ENCODE measurements around the gene HOXA9. TPM values are rescaled to one million over a fixed set of nuclear protein-coding genes. Genes with fewer than 3 reads are reported as not detected.
A peak's percentile ranks its signal among the peaks of the same experiment; 100 is the strongest.

Gene HOXA9
- total RNA-seq, 2 experiments from 2014 or later, result not detected

DNA sequence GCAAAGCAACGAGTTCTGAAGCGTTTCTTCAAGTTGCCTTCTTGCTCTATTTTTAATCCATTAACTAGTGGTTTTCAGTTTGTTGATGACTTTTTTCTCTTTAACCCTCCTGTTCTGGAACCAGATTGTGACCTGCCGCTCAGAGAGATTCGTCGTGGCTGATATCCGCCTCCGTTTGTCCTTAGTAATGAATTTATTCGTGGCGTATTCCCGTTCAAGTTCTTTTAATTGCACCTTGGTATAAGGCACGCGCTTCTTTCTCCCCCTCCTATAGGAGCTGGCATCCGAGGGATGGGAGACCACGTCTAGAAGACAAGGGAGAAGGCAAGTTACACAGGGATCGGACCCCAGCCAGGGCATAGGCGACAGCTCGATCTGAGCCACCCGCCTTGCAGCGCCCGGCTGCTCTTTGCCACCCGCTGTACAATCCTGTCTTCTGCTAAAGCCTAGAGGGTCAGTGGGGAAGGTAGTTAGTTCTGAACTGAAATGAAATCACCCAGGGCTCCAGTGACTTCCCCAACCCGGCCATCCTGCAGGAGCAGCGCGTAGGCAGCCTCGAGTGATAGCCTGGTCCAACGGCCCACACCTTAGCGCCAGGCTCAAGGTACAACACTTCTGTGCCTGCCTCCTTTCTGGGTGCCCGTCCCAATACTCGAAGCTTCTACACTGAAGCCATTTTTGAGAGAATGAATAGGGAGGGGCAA lies 33.0 kb upstream of the HOXA9 start:
- peaks cover 83% of the 10 kb centered on the region for H3K27me3 Mint-ChIP-seq
- CTCF ChIA-PET, result interaction anchor here (0.9 to 1.2 kb wide), 2 partner anchors 14 to 37 kb away, joined by 4 read pairs; partner anchors contain the start of gene HOXA11
- no peak for DNase-seq
- peak overlapping the region; percentile 1 for H3K4me3 Mint-ChIP-seq
- no peaks in the 10 kb centered on the region for H3K9me3 Mint-ChIP-seq
- no peaks in the 10 kb centered on the region for H3K36me3 Mint-ChIP-seq (ENCODE audit: low read depth)
- H3K27ac Mint-ChIP-seq, result no peak overlapping the region
- peaks cover 34% of the 10 kb centered on the region for H3K4me1 Mint-ChIP-seq
- POLR2A ChIA-PET, result interaction anchor here (1.3 kb wide), 1 partner anchor 21 kb away, joined by 3 read pairs; no protein-coding TSS in a partner anchor

DNA sequence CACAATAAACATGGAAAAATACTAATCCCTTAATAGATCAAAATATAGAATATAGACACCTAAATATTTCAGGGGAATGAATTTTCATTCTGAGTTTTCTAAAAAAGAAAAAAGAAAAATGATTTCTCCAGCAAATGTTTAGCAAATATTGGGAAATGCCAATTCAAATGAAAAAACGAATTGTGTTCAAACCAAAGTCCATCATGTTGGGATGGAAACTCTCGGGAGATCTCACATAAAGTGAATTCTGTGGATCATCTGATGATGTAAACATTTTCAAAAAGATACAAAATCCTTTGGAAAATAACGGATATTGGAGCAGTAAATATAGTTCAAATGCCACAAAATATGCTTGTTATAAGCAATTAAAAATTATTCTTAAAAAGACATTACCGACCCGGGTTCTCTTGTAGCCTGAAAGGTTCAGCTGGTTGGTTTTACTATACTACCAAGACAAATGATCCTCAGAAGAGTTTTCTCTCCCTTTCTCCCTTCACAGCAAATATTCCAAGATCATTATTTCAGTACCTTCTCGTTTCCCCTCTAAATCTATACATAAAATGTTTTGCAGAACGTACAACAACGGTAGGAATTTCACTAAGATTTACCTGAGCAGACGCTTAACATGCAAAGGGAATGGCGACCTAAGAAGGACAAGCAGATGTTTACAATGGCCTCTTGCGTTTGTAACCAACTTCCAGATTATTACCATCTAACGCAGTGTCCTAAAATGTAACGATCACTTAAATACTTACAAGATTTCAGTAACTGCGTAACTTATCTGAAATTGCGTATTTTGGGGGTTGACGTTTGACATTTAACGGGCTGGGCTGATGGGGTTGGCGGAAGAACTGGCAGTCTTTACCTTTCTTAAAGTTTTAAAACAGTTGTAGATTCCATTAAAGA lies 32.1 kb upstream of the HOXA9 start:
- DNase-seq, result no peak
- ChIA-PET POLR2A (no interaction called here), CTCF (no interaction called here)
- no peak overlapping the region for H3K27ac Mint-ChIP-seq
- H3K27me3 Mint-ChIP-seq, result peaks cover 83% of the 10 kb centered on the region
- no peaks in the 10 kb centered on the region for H3K36me3 Mint-ChIP-seq (ENCODE audit: low read depth)
- H3K4me1 Mint-ChIP-seq, result peaks cover 34% of the 10 kb centered on the region
- H3K4me3 Mint-ChIP-seq, result no peak overlapping the region
- no peaks in the 10 kb centered on the region for H3K9me3 Mint-ChIP-seq

DNA sequence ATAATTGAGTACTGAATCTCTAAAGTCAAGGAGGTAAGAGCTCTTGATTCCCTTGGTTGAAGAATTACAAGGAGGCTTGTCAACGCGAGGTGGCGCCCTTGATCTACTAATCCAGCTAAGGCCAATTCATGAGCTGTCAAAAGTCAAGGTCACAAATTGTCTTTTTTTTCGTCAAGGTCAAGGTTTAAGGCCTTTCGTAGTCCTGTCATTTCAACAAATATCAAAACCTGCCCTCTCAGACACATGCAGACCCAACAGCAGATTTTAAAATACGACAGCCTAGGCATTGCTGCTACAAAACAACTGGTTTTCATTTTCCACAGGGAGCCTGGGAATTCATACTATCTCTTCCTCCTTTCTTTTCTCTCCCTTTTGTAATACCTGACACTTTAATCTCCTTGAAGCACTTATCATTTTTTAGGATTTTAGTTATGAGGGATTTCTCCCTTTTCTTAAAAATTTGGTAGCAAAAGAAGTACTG lies 31.0 kb upstream of the HOXA9 start:
- POLR2A ChIA-PET, result no interaction called here
- Mint-ChIP-seq H3K9me3 (no peaks in the 10 kb centered on the region), H3K4me1 (peaks cover 28% of the 10 kb centered on the region), H3K36me3 (ENCODE audit: low read depth) (no peaks in the 10 kb centered on the region), H3K27me3 (peaks cover 82% of the 10 kb centered on the region), H3K27ac (no peak overlapping the region), H3K4me3 (no peak overlapping the region)
- peak; percentile 81 for DNase-seq
- CTCF ChIA-PET, result interaction anchor here (0.5 to 2.8 kb wide), 48 partner anchors 8 to 901 kb away, joined by 3 to 26 read pairs (median 4); partner anchors contain the start of genes EVX1 and HOXA11

DNA sequence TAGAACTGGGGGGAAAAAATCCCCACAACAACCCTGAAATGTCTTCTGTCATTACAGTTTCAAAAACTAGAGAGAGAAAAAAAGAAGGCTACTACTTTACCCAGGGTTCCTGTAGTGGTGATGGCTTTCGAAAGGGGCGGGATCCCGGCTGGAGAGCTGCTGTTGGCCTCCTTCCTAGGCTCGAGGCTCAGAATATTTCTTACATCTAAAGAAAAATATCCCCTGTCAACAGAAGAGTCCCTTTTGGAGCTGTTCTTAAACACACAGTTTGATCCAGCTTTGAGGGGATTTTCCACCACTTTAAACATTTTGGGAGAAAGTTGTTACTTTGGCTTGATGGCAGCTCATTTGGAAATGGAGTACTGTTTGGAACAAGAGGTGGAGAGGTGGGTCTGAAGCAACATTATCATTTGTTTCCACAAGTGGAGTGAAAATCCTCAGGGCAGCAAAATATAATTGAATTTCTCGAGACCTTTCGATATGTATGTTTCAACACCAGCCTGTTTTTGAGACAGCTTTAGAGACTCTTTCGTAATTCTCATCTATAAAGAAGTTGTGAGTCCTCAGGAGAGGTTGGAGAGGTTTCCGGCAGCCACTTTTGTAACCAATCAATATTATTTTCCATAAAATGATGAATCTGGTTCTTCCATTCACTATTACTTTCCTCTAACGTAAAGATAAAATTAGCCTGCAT lies 29.5 kb upstream of the HOXA9 start:
- ChIA-PET CTCF (interaction anchor here (1.5 to 2.8 kb wide), 10 partner anchors 9 to 902 kb away, joined by 5 to 26 read pairs (median 10); partner anchors contain the start of gene HOXA11), POLR2A (interaction anchor here (0.8 kb wide), 1 partner anchor 32 kb away, joined by 3 read pairs; no protein-coding TSS in a partner anchor)
- H3K27ac Mint-ChIP-seq, result no peak overlapping the region
- DNase-seq, result no peak
- no peaks in the 10 kb centered on the region for H3K9me3 Mint-ChIP-seq
- peaks cover 85% of the 10 kb centered on the region for H3K27me3 Mint-ChIP-seq
- H3K4me1 Mint-ChIP-seq, result peaks cover 17% of the 10 kb centered on the region
- H3K36me3 Mint-ChIP-seq (ENCODE audit: low read depth), result no peaks in the 10 kb centered on the region
- H3K4me3 Mint-ChIP-seq, result no peak overlapping the region

DNA sequence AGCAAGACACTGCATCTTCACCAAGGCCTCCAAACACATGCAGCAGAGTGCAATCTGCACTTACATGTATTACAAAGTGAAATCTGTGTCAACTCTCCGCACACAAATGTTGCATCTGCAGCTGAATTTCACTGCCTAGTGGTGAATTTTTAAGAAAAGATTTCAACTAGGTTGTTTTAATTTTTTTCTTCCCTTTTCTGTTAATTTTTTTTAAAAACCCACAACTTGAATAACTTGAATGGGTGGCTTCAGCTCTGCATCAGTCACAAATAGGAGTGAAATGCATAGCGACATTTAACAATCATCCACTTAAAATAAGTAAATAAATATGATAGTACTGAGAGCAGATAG lies 28.6 kb upstream of the HOXA9 start:
- Mint-ChIP-seq H3K36me3 (ENCODE audit: low read depth) (no peaks in the 10 kb centered on the region), H3K4me3 (no peak overlapping the region), H3K27ac (no peak overlapping the region), H3K4me1 (peaks cover 20% of the 10 kb centered on the region), H3K9me3 (no peaks in the 10 kb centered on the region), H3K27me3 (peaks cover 89% of the 10 kb centered on the region)
- DNase-seq, result no peak
- POLR2A ChIA-PET, result no interaction called here
- CTCF ChIA-PET, result interaction anchor here (2.8 kb wide), 1 partner anchor 15 kb away, joined by 17 read pairs; no protein-coding TSS in a partner anchor

DNA sequence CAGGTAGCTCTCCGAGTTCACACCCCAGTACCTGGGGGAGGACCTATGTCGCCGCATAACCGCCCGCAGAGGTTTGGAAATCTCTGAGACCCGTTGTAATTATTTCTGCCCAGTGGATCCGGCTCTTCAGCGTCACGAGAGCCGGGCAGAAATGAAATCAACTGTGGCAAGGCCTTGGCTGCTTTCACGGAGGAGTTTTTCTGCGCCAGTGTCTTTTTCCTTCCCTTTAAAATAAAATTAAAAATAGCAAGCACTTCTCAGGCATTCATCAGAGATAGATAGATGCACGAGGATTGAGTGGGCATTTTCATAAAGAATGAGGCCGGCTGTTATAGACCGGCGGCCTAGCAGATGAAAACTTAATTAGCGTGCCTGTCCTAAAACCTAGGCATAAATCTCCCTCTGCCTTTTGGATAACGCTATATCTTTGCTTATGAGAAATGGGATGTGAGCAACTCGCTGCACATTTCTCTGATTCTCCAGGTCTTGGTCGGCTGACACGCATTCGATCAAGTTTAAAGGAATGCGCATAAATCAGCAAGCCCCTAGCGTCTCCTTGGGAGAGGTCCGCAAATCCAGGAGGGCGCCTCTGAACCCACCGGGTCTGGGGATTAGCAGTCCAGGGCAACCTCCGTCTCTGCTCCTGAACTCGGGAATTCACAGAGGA lies 28.1 kb upstream of the HOXA9 start:
- ChIA-PET CTCF (no interaction called here), POLR2A (no interaction called here)
- Mint-ChIP-seq H3K9me3 (no peaks in the 10 kb centered on the region), H3K27ac (no peak overlapping the region), H3K27me3 (peaks cover 89% of the 10 kb centered on the region), H3K4me1 (peaks cover 22% of the 10 kb centered on the region), H3K4me3 (no peak overlapping the region), H3K36me3 (ENCODE audit: low read depth) (no peaks in the 10 kb centered on the region)
- DNase-seq, result no peak

DNA sequence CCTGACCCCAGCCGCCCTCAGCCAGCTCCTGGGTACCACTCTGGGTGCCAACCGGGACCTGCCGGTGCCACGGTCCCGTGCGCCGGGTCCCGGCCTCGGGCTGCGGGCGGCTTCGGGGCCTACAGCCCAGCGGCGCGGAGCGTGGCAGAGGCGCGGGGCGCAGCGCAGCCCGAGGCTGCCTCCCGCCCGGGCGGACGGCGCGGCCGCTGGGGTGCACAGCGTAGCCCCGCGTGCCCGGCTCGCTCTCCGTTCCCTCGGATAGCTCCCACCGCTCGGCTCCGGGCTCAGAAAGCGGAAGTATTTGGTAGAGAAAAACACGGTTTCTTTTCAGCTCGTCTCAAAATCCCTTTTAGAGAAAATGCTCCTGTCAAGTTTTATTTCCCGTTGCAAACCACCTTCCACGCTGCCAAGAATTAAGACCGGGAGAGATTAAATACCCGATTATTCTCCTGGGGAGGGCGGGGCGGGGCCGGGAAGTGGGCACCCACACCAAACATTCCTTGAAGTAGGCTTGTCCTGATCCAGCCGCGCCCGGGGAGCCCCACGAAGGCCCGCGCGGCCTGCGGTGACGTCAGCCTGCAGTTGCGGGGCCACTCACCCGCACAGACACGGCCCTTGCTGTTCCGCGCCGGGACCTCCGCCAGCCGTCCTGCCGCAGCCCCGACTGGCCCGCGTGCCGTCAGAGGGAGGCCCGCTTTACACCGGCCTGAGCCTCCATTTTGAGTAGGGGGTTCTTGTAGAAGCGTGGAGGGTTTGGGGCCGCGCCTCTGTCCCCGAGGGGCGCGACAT lies 27.4 kb upstream of the HOXA9 start:
- no peaks in the 10 kb centered on the region for H3K36me3 Mint-ChIP-seq (ENCODE audit: low read depth)
- POLR2A ChIA-PET, result no interaction called here
- H3K4me3 Mint-ChIP-seq, result no peak overlapping the region

DNA sequence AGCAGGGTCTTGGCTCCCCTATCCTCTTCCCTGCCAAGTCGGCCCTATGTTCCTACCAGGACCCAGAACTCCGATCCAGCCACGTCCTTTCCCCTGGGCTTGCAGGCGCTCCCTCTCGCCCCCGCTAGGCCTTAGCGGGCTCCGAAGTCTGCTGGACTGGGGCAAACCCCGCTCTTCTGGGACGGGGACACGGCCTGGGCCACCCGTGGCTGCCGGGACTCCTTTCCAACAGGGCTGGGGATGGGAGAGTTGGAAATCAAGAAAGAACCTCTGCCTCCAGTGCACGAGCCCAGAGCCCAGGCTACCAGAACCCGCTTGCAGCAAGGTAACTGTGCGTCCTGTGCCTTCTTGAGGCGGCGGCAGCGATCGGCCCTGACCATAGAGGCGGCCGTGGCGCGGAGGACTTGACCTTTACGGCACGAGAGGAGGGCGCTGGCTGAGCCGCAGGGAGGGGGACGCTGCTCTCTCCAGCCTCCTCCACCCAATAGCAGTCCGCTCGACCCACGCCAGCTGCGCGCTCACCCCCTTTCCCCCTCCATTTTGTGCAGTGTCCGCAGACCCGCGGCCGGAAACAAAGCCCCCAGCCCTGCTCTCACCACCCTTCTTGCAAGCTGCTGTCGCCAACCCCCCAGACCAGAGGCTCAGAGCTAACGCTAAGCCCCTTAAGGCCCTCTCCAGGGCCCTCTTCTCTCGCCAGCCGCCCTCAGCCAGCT lies 26.7 kb upstream of the HOXA9 start:
- Mint-ChIP-seq H3K27me3 (peaks cover 89% of the 10 kb centered on the region), H3K27ac (peak overlapping the region; percentile 21), H3K4me1 (peaks cover 30% of the 10 kb centered on the region), H3K36me3 (ENCODE audit: low read depth) (no peaks in the 10 kb centered on the region), H3K4me3 (no peak overlapping the region), H3K9me3 (no peaks in the 10 kb centered on the region)
- POLR2A ChIA-PET, result no interaction called here
- CTCF ChIA-PET, result no interaction called here
- no peak for DNase-seq

More for the DNA sequence above, 27.4 kb upstream of the HOXA9 start:
- Mint-ChIP-seq H3K4me1 (peaks cover 25% of the 10 kb centered on the region), H3K27ac (no peak overlapping the region), H3K27me3 (peaks cover 89% of the 10 kb centered on the region), H3K9me3 (no peaks in the 10 kb centered on the region)
- CTCF ChIA-PET, result no interaction called here
- no peak for DNase-seq

DNA sequence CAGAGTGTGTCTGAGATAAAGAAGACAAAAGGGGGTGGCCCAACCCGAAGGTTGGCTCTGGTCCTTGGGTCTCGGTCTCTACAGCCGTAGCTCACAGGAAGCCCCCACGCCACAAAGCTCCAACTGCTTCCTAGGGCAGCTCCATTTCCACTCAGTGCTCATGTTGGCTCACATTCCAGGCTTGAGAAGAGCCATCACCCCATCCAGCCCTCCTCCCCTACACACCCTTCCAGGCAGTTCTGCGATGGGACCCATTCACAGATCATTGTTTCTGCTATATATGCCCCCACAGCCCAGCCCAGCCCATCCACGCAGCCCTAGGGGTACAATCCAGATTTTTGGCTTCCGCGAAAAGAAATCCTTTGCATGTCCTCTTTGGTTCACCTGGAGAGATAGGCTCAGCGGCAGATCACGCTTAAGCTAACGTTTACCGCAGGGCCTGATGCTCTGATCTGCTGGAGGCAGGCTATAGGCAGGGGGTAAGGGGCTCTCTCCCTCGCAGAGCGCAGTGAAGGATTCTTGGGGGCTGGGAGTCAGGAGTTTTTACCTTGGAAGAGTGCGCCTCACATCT lies 25.9 kb upstream of the HOXA9 start:
- DNase-seq, result no peak

DNA sequence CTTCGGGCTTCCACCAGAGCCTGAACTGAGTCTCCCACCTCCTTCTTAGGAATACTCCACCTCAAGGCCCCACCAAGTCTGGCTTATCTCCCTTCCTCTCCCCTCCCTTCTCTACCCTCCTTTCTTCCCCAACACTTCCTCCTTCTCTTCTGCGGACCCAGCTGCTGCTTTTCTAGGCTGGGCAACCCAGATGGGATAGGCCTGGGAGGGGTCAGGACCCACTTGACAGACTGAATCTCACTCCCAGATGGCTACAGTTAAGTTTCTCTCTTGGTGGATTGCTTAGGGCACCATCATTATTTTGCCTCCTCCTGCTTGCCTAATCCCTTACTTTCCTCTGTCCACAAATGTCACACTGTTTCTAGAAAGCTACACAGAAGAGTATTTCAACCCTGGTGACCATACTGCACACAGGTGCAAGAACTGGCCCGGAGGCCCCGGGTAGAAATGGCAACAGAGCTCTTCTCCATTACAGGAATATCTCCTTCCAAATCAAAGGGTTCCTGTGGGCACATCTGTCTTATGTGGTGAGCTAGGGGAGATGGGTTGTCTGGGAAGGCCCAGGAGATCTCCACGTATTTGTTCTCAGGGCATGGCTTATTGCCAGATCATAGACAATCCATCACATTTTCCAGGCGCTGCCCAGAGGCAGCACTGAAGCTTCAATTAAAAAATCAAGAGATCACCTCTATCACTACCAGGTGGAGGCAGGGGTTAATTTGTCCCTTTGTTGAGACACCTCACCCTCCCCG lies 24.8 kb upstream of the HOXA9 start:
- H3K27me3 Mint-ChIP-seq, result peaks cover 96% of the 10 kb centered on the region
- POLR2A ChIA-PET, result interaction anchor here (0.6 to 1.2 kb wide), 2 partner anchors 15 to 651 kb away, joined by 3 read pairs; no protein-coding TSS in a partner anchor

More for the DNA sequence above, 25.9 kb upstream of the HOXA9 start:
- Mint-ChIP-seq H3K27me3 (peaks cover 92% of the 10 kb centered on the region), H3K9me3 (no peaks in the 10 kb centered on the region), H3K4me1 (peaks cover 29% of the 10 kb centered on the region), H3K36me3 (ENCODE audit: low read depth) (no peaks in the 10 kb centered on the region), H3K27ac (no peak overlapping the region), H3K4me3 (no peak overlapping the region)
- ChIA-PET CTCF (interaction anchor here (1.8 kb wide), 1 partner anchor 13 kb away, joined by 5 read pairs; no protein-coding TSS in a partner anchor), POLR2A (no interaction called here)

More for the DNA sequence above, 24.8 kb upstream of the HOXA9 start:
- Mint-ChIP-seq H3K4me1 (peaks cover 36% of the 10 kb centered on the region), H3K27ac (no peak overlapping the region), H3K9me3 (no peaks in the 10 kb centered on the region), H3K36me3 (ENCODE audit: low read depth) (no peaks in the 10 kb centered on the region), H3K4me3 (no peak overlapping the region)
- DNase-seq, result no peak
- CTCF ChIA-PET, result interaction anchor here (0.7 to 1.8 kb wide), 2 partner anchors 12 to 386 kb away, joined by 3 to 5 read pairs; no protein-coding TSS in a partner anchor

All from activated CD4-positive, alpha-beta memory T cell treated with anti-CD3 and anti-CD28 coated beads, Interleukin-2, amount 10 ng/mL, durations not matched to agents 7 days and 5 days (primary cell).